Activated CD8-positive, alpha-beta memory T cell treated with anti-CD3 and anti-CD28 coated beads for 48 hours (primary cell): ENCODE results near the gene DNER.
"Not testable (repeated sequence)": the region's sequence is repeated elsewhere in the genome, so short reads cannot be mapped to it uniquely, and the experiment has no call there.

ENCODE experiments used
- DNase-seq, 3 experiments: peaks; one replicate each; pipeline ENCODE4 v3.0.0-alpha.2; 2020; ENCODE audit warnings: low read depth in 2 of 3, low spot score in 2 of 3

DNER gene

DNA sequence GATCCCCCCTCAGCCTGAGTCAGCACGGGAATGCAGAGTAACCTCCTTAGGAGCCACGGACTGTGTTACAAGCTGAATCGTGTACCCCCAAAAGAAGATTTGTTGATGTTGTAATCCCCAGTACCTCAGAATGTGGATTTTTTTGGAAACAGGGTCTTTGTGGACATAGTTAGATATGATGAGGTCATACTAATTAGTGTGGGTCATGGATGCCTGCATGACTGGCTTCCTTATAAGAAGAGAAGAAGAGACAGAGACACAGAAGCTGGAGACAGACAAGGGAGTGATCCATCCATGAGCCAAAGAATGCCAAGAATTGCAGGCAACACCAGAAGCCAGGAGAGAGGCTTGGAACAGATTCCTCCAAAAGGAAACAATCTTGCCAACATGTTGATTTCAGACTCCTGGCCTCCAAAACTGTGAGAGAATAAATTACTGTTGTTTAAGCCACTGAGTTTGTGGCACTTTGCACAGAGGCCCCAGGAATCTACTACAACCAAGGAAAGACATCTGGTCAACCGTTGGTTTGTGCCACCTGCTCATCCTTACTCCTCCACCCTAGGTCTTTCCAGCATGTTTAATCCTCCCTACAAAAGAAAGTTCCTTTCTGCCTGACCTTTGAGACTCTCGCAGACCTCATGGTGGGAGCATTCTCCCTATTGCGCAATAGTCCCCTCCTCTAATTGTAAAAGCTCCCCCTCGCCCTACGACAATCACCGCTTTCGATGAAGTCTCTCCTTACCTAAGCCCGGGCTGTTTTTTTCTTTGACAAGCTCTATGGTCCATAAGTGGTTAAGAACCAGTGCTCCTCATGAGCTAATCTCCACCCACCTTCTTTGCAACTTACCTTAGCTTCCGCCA lies 91.6 kb downstream of the DNER start:
- DNase-seq: no peak

DNA sequence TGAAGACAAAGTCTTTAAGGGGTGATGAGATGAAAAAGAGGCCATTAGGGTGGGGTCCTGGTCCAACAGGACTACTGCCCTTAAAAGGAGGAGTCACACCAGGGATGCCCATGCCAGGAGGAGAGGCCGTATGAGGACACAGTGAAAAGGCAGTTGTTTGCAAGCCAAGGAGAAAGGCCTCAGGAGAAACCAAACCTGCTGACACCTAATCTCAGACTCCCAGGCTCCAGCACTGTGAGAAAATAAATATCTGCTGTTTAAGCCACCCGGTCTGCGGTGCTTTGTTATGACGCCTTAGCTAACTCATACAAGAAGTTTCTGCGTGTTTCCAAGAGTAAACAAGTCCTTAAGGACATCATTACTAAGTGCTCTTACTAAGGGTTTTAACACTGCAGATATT lies 93.6 kb downstream of the DNER start:
- DNase-seq: no peak

GRCh38 chr2:229620289-229620688 lies 94.1 kb downstream of the DNER start:
- DNase-seq: no peak

- DNase-seq: no peak
Observed at GRCh38 chr2:229616433-229616832, 97.9 kb downstream of the DNER start.

- DNase-seq: not testable (repeated sequence)
Observed at GRCh38 chr2:229614021-229614420, 100.3 kb downstream of the DNER start.

GRCh38 chr2:229612384-229612971 lies 101.9 kb downstream of the DNER start:
- no peak for DNase-seq

DNA sequence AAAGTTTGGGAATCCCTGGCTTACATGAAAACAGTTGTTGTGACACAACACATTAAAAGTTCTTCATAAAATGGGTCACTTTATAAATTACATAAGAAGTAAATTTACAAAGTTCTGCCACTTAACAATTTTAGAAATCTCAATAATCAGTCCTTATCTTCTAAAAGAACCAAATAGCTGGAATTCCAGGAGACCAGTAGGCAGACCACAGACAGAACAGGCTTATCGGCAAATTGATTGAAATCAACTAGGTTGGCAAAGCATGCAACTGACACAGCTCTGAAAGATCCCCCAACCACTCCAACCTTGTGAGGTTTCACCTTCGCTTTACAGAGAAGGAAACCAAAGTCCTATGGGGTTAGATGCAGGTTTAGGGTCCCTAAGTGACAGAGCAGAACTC lies 103.0 kb downstream of the DNER start:
- DNase-seq: no peak

GRCh38 chr2:229610872-229611271 lies 103.5 kb downstream of the DNER start:
- DNase-seq: no peak

- DNase-seq: no peak
Observed at GRCh38 chr2:229610333-229610732, 104.0 kb downstream of the DNER start.

DNA sequence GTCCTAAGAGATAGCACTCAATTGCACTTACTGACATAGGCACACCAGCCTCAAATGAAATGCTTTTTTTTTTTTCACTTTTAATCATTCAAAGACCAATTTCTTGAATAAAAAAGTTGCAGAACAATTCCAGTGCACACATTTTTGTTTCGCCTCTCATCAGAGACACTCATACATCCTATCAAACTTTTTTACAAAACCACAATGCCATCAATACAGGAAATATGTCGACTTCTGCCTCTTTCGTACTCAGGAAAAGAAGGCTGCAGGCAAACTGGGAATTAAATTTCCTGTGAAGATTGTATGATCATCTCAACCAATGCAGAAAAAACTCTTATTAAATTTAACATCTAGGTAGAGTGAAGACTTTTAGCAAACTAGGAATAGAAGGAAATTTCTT lies 112.4 kb downstream of the DNER start:
- no peak for DNase-seq

- DNase-seq: no peak
Observed at GRCh38 chr2:229601396-229601795, 113.0 kb downstream of the DNER start.

DNA sequence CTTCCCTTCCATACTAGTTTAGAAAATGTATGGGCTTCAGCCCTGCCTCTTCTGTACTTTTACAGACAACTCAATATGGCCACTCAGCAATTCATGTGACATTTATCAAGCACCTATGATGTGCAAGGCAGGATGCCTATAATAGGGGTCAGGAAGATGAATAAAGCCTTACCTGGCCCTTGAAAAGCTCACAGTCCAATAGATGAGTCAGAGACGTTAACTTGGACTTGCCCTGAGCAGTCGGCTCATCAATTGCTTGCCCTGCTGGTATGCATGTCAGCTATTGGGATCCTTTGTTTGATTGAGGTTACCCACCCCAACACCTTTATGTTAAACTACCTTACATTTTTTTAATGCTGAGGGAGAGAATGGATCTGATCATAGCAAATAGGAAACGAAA lies 116.1 kb downstream of the DNER start:
- DNase-seq: no peak

- no peak for DNase-seq
Observed at GRCh38 chr2:229596796-229597195, 117.6 kb downstream of the DNER start.

DNA sequence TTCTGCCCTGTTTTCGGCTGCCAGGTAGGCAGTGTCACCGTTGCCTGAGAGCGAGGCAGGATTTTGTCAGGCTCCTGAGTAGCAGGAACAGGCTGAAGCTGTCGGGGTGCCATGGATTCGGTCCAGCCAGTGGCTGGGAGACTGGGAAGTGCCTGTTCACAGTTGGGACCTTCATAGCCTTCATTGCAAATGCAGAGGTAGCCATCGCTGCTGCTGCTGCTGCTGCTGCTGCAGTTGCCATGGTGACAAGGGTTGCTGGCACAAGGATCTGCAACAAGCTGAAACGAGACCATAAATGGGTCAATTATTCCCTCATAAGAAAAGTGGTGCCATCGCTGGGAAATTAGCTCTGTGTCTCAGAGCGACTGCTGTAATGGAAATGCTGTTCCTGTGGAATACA lies 122.7 kb downstream of the DNER start:
- DNase-seq: no peak

- DNase-seq: peak in 1 of 3 experiments; percentile 5
Observed at GRCh38 chr2:229586746-229587705, 127.3 kb downstream of the DNER start.

GRCh38 chr2:229586012-229586411 lies 128.3 kb downstream of the DNER start:
- DNase-seq: no peak

DNA sequence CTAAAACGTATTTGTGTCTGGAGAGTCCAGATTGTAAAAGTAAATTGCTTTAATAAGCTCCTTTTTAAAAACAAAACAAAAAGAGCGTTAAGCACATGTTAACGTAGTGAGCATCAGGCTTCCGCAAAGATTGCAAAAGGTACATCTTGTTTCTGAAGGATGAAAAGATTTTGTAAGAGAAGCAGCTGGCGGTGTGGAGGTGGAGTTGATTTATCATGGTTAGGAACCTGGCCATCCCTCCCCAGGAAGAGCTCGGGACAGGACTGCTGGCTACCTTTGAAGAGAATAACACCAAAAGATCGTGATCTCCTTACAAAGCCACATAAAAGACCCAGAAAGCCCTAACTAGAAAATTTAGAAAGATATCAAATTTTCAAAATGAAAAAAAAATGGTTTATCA lies 132.2 kb downstream of the DNER start:
- DNase-seq: no peak

GRCh38 chr2:229578052-229578846 lies 136.1 kb downstream of the DNER start:
- no peak for DNase-seq

DNA sequence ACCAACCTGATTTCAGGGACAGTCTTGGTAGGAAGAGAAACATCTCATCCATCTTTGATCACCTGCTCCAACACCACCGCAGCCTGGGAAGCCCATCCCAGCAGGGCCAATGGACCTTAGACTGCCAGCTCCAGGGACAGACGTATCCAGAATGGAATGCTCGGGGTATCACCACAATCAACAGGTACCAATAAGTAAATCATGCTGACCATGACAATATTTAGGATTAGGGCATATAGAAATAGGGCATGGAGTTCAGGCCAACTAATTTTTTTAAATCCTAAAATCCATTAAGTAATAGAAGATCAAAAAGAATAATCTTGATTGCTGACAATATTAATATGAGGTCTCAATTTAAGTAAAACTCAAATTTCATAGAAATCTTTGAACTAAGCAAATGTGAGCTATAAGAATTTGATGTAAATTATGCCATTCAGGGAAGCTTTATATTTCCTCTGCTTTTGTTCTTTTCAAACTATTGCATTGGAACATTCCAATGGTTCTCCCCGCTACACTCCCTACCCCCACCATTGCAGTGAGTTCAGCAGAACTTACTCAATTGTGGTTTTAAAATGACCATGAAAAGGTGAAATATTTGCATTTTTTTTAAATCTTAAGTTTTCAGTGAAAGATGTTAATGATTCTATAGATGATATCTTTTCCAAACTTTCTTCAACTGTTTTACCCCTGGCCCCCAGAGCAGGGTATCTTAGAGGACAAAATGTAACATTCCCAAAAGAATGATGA lies 138.6 kb downstream of the DNER start:
- DNase-seq: no peak
